CD4-positive, CD25-positive, alpha-beta regulatory T cell (primary cell): ENCODE data around the gene CKLF. TPM values are rescaled to one million over a fixed set of nuclear protein-coding genes. Genes with fewer than 3 reads are reported as not detected.

Experiments used
- ATAC-seq, 2 donors: fragments of 150-1000 bp; cut with Tn5 transposase; one replicate each; pipeline ENCODE4 v1.10.0; 2021; ENCODE audit warnings: low read depth in 2 of 2, moderate number of reproducible peaks in 2 of 2, moderate library complexity in 1 of 2
- DNase-seq, 3 donors: peaks; one replicate each; pipeline versions ENCODE4 v3.0.0 to v3.0.0-alpha.2; 2012 to 2022; ENCODE audit warnings: mixed read lengths in 1 of 3
- H3K27ac ChIP-seq: one replicate; pipeline ENCODE4 v1.7.0; 2013; ENCODE audit warnings: mild to moderate bottlenecking, low read length; ENCODE audit not compliant: insufficient read depth, poor library complexity, severe bottlenecking
- H3K27me3 ChIP-seq: one replicate; pipeline ENCODE4 v1.7.0; 2013; ENCODE audit warnings: low read length; ENCODE audit not compliant: control insufficient read depth, insufficient read depth
- H3K36me3 ChIP-seq: one replicate; pipeline ENCODE4 v1.7.0; 2013; ENCODE audit warnings: mild to moderate bottlenecking, low read length, moderate library complexity; ENCODE audit not compliant: control insufficient read depth, insufficient read depth
- H3K4me1 ChIP-seq: 2 replicates; pipeline ENCODE4 v1.7.0; 2013; ENCODE audit warnings: mild to moderate bottlenecking, low read length; ENCODE audit not compliant: insufficient read depth, control insufficient read depth, poor library complexity, severe bottlenecking
- H3K4me3 ChIP-seq: one replicate; pipeline ENCODE4 v1.7.0; 2013; ENCODE audit warnings: low read depth, mild to moderate bottlenecking, low read length, moderate library complexity
- H3K9me3 ChIP-seq, 2 experiments: 1 replicate in 1 of 2; 2 replicates in 1 of 2; pipeline ENCODE4 v1.7.0; 2013; ENCODE audit warnings: low read length in 2 of 2, mild to moderate bottlenecking in 1 of 2, moderate library complexity in 1 of 2; ENCODE audit not compliant: control insufficient read depth in 2 of 2
- H3K27ac Mint-ChIP-seq, 3 donors: one replicate each; pipeline ENCODE4 v1.8.0; 2020 to 2022; ENCODE audit warnings: mild to moderate bottlenecking in 3 of 3, mixed read lengths in 3 of 3, moderate library complexity in 2 of 3
- H3K27me3 Mint-ChIP-seq: one replicate; pipeline ENCODE4 v1.8.0; 2022; ENCODE audit warnings: mild to moderate bottlenecking, mixed read lengths
- H3K36me3 Mint-ChIP-seq: one replicate; pipeline ENCODE4 v1.8.0; 2020; ENCODE audit warnings: mixed read lengths
- H3K4me1 Mint-ChIP-seq, 4 donors: one replicate each; pipeline ENCODE4 v1.8.0; 2020 to 2022; ENCODE audit warnings: mixed read lengths in 4 of 4, mild to moderate bottlenecking in 1 of 4
- H3K4me3 Mint-ChIP-seq, 4 donors: one replicate each; pipeline ENCODE4 v1.8.0; 2020 to 2022; ENCODE audit warnings: mild to moderate bottlenecking in 4 of 4, mixed read lengths in 4 of 4, moderate library complexity in 3 of 4
- H3K9me3 Mint-ChIP-seq, 7 donors: one replicate each; pipeline ENCODE4 v1.8.0; 2020 to 2022; ENCODE audit warnings: mixed read lengths in 7 of 7, mild to moderate bottlenecking in 3 of 7, moderate library complexity in 2 of 7
- polyA plus RNA-seq, 4 donors: library from polyadenylated mRNA; unstranded; fragments of 300-500 nt; fragmentation: Illumina TruSeq; gene quantifications; one replicate each; pipeline ENCODE4 v1.2.3, GENCODE V29; 2021
- total RNA-seq: library from RNA; stranded (reverse); gene quantifications from one replicate; pipeline ENCODE4 v1.2.3, GENCODE V29; 2022

The CKLF gene
- total and polyA plus RNA-seq, 5 donors from 2014 or later: 48.2 to 242 (median 161) TPM

DNA sequence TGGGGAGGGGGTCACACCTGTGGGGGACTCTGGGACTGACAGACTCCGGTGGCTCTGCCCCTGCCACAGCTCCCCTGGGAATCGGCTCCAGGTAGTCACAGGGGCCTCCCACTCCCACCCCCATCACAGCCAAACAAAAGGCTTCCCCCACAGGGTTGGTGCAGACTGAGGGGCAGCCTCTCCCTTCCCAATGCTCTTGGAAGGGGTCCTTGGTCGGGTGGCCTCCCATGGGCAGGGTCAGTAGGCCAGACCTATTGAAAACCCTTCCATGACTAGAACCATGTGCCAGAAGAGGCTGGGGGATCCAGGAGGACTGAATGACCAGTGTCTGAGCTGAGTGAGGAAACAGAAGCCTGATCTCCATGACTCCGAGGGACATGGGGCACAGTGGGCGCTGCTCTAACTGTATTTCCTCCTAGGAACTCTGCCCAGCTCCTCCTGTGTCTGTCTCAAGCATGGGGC is 31.1 kb upstream of the CKLF start:
- H3K27ac Mint-ChIP-seq: peak overlapping the region; percentile 88 to 93 (median 91)
- no peaks in the 10 kb centered on the region for H3K27me3 Mint-ChIP-seq
- peaks cover 86% of the 10 kb centered on the region for H3K4me1 ChIP-seq
- no peak for DNase-seq
- no peaks in the 10 kb centered on the region for H3K9me3 Mint-ChIP-seq
- peak overlapping the region; percentile 73 for H3K27ac ChIP-seq
- H3K27me3 ChIP-seq: no peaks in the 10 kb centered on the region
- no peaks in the 10 kb centered on the region for H3K36me3 Mint-ChIP-seq
- H3K4me3 Mint-ChIP-seq: peak overlapping the region; percentile 73 to 88 (median 84)
- no peaks in the 10 kb centered on the region for H3K36me3 ChIP-seq
- no peaks in the 10 kb centered on the region for H3K9me3 ChIP-seq
- H3K4me3 ChIP-seq: peak overlapping the region; percentile 45
- peaks cover 5 to 98% (median 69%) of the 10 kb centered on the region in 4 donors for H3K4me1 Mint-ChIP-seq
- ATAC-seq: no peak

DNA sequence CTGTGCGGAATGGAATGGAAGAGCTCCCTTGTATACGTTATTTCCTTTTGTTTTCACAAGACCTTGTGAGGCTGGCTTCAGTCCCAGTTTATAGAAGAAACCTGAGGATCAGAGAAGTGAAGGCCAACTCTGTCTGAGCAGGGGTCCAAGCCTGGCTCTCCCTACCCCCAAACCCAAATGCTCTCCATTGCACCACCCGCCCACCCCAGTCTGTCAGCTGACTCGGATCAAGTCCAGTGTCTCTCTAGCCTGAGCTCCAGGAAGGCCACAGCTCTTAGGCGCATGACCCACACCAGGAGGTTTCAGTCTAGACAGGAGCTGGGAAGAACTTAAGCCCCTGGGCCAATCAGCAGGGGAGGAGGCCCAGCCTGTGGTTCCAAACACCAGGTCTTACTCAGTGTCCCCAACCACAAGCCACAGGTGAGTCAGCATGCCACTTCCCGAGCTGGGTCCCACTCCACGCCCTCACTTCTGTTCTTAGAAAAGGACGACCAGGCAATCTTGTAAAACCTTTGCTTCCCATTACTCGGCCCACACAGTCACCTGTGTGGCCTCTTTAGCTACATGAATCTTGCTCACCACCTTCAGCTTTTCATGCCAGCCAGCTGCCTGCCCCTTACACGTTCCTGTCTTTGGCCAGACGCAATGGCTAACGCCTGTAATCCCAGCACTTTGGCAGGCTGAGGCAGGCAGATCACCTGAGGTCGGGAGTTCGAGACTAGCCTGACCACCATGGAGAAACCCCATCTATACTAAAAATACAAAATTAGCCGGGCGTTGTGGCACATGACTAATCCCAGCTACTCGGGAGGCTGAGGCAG is 30.2 kb upstream of the CKLF start:
- H3K9me3 ChIP-seq: no peaks in the 10 kb centered on the region
- no peaks in the 10 kb centered on the region for H3K27me3 ChIP-seq
- Mint-ChIP-seq H3K27ac (peak overlapping the region; percentile 88 to 93 (median 91)), H3K36me3 (no peaks in the 10 kb centered on the region), H3K27me3 (no peaks in the 10 kb centered on the region), H3K9me3 (no peaks in the 10 kb centered on the region), H3K4me1 (peaks cover 5 to 96% (median 62%) of the 10 kb centered on the region in 4 donors), H3K4me3 (peak overlapping the region; percentile 73 to 88 (median 84))
- DNase-seq: peak; percentile 54 to 94 (median 63)
- peak overlapping the region; percentile 45 for H3K4me3 ChIP-seq
- no peaks in the 10 kb centered on the region for H3K36me3 ChIP-seq
- H3K27ac ChIP-seq: peak overlapping the region; percentile 73
- H3K4me1 ChIP-seq: peaks cover 77% of the 10 kb centered on the region
- ATAC-seq: peak; percentile 83

DNA sequence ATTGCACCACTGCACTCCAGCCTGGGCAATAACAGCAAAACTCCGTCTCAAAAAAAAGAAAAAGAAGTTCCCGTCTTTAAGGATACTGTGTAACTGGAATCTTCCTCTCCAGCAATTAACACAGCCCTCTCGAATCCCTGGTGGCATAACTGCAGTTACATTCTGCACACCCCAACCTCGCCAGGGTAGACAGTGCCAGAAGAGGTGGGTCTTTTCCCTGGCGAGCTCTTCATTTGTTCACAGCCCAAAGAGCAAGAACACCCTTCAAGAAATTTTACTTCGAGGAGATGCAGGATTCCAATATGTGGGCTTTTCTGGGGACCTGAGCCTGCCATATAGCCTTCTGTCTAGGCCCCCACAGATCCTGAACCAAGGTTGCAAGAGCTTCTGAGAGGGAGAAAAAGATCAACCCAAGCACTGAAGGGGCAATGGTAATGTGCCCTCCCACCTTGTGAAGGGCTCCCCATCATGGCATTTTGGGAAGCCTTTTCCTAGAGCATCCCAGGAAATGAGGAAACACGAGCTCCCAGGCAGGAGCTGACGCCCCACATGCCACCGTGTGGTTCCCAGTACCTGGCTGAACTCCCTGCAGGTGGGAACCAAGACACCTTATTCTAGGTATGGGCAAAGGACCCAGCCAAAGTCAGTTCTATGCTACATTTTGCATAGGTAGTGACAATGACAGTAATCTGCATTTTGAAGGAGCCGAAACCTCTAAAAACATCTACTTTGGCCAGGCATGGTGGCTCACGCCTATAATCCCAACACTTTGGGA is 29.4 kb upstream of the CKLF start:
- DNase-seq: no peak
- peaks cover 5 to 94% (median 59%) of the 10 kb centered on the region in 4 donors for H3K4me1 Mint-ChIP-seq
- ATAC-seq: no peak
- peak overlapping the region; percentile 73 for H3K27ac ChIP-seq
- peaks cover 71% of the 10 kb centered on the region for H3K4me1 ChIP-seq
- no peaks in the 10 kb centered on the region for H3K36me3 Mint-ChIP-seq
- no peaks in the 10 kb centered on the region for H3K27me3 ChIP-seq
- peak overlapping the region; percentile 88 to 93 (median 91) for H3K27ac Mint-ChIP-seq
- no peaks in the 10 kb centered on the region for H3K9me3 ChIP-seq
- peak overlapping the region; percentile 45 for H3K4me3 ChIP-seq
- H3K4me3 Mint-ChIP-seq: peak overlapping the region; percentile 81 to 89 (median 87)
- no peaks in the 10 kb centered on the region for H3K9me3 Mint-ChIP-seq
- H3K36me3 ChIP-seq: no peaks in the 10 kb centered on the region
- H3K27me3 Mint-ChIP-seq: no peaks in the 10 kb centered on the region

DNA sequence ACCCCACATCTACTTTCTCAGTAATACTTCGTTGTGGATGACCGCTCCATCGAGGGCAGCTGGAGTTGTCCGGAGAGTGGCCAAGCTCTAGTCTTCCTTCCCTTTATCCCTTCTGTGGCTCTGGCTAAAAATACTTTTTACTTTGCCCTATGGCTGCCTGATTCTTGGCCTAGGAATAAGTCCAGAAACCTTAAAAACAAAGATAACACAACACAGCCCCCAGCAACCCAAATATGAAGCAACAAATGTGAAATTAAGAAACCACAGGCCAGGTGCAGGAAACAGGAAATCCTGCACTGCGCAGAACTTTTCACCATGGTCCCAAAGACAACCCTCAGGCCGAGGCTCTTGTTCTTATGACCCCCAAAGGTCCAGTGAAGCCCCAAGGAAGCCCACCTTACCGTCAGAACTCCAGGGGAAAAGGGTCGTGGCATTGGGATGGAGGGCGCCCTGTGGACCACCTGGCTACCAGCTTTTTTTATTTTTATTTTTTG is 28.5 kb upstream of the CKLF start:
- peak overlapping the region; percentile 71 for H3K4me3 ChIP-seq
- H3K27ac ChIP-seq: peak overlapping the region; percentile 73

DNA sequence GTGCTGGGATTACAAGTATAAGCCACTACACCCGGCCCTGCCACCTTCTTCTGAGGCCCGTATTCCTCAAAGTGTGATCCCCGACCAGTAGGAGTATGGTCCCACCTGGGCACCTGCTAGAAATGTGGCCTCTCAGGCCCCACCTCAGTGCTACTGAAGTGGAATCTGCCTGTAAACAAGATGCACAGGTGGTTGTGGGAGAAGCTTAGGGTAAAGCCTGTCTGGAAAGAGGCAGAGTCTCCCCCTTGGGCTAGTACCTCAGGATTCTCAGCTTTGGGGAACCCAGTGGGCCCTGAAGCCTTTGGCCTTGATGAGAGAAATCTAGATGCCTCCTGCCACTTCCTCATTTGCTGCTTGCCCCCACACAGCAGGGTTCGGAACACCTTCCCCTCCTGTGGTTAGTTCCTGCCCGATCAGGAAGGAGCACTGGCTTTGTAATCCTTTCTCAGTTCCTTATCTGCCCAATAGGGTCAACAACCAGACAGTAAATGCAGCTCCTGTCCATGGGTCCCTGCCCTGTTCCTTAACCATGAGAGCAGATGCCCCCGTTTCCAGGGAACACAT is 27.7 kb upstream of the CKLF start:
- peak in 2 of 3 donors; percentile 13 to 40 for DNase-seq
- Mint-ChIP-seq H3K9me3 (no peaks in the 10 kb centered on the region), H3K4me3 (peak overlapping the region; percentile 8 to 84 (median 52)), H3K4me1 (peaks cover 5 to 90% (median 57%) of the 10 kb centered on the region in 4 donors), H3K27ac (peak overlapping the region; percentile 85 to 93 (median 90)), H3K36me3 (peaks cover 2% of the 10 kb centered on the region), H3K27me3 (no peaks in the 10 kb centered on the region)
- H3K27me3 ChIP-seq: no peaks in the 10 kb centered on the region
- peak overlapping the region; percentile 19 for H3K4me3 ChIP-seq
- no peaks in the 10 kb centered on the region for H3K9me3 ChIP-seq
- ATAC-seq: no peak
- peak overlapping the region; percentile 73 for H3K27ac ChIP-seq
- H3K36me3 ChIP-seq: no peaks in the 10 kb centered on the region
- peaks cover 63% of the 10 kb centered on the region for H3K4me1 ChIP-seq

More for the DNA sequence above, 28.5 kb upstream of the CKLF start:
- Histone ChIP-seq H3K36me3 (no peaks in the 10 kb centered on the region), H3K9me3 (no peaks in the 10 kb centered on the region), H3K4me1 (peaks cover 68% of the 10 kb centered on the region), H3K27me3 (no peaks in the 10 kb centered on the region)
- peak; percentile 14 to 86 (median 70) for DNase-seq
- ATAC-seq: peak; percentile 42 to 60
- Mint-ChIP-seq H3K9me3 (no peaks in the 10 kb centered on the region), H3K4me1 (peaks cover 5 to 93% (median 58%) of the 10 kb centered on the region in 4 donors), H3K27ac (peak overlapping the region; percentile 88 to 93 (median 91)), H3K36me3 (no peaks in the 10 kb centered on the region), H3K27me3 (no peaks in the 10 kb centered on the region), H3K4me3 (peak overlapping the region; percentile 81 to 89 (median 85))

DNA sequence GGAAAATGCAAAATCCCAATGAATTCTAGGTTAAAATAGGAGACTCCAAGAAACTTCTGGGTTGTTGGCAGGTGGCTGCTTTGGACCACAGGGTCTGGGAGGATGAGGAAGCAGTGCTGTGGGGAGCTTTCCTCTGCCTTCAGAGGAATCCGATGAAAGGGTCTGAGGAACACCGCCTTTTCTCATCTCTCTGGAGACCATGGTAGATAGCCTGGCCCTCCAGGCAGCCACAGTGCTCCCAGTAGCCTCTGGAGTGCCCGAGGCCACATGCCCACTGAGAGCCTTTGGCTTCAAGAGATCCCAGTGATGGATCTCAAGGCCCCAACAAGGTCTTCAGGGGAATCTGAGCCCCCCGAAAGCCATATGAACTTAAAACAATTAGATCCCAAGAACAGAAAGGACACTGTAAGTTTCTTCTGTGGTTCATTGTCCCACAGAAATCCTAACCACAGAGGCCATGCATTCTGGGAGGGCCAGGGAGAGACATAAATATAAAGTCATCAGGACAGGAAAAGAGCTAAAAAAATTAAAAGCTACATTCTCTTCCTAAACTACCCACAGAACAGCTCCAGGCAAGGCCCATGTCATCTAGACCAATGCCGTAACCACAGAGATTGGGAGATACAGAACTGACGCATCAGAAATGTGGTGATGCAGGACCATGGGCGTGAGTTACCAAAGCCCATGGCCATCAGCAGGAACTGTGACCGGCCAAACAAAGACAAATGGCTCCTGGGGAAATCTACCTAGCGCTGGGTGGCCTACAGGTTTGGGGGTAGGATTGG is 26.8 kb upstream of the CKLF start:
- Mint-ChIP-seq H3K9me3 (no peaks in the 10 kb centered on the region), H3K27ac (peak overlapping the region; percentile 89 to 93 (median 90)), H3K27me3 (no peaks in the 10 kb centered on the region), H3K4me1 (peaks cover 5 to 84% (median 53%) of the 10 kb centered on the region in 4 donors), H3K4me3 (peak overlapping the region in 1 of 4 donors; percentile 4), H3K36me3 (peaks cover 4% of the 10 kb centered on the region)
- peak overlapping the region; percentile 73 for H3K27ac ChIP-seq
- H3K4me1 ChIP-seq: peaks cover 54% of the 10 kb centered on the region
- no peaks in the 10 kb centered on the region for H3K9me3 ChIP-seq
- DNase-seq (no peak), ATAC-seq (no peak)
- no peaks in the 10 kb centered on the region for H3K27me3 ChIP-seq
- H3K4me3 ChIP-seq: no peak overlapping the region
- H3K36me3 ChIP-seq: no peaks in the 10 kb centered on the region

DNA sequence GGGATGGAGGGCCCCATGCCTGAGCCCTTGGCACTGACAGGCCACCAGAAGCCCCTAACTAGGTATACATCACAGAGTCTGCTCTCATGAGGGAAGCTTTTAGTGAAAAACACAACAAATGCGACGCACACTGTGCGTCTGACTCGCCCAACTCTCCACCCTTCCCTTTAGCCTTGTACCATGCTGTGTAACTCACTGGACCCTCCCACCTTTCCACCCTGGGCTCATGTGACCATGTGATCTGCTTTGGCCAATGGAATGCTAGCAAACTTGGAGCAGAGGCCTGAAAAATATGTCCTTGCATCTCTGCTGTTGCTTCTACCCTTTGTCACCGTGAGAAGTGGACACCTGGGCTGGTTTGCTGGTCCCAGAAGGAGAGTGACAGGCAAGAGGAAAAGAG is 24.1 kb upstream of the CKLF start:
- Mint-ChIP-seq H3K27ac (peak overlapping the region in 2 of 3 donors; percentile 63 to 93), H3K9me3 (no peaks in the 10 kb centered on the region), H3K4me1 (peaks cover 5 to 57% (median 31%) of the 10 kb centered on the region in 4 donors), H3K36me3 (peaks cover 4% of the 10 kb centered on the region), H3K27me3 (no peaks in the 10 kb centered on the region), H3K4me3 (no peak overlapping the region)
- ATAC-seq (no peak), DNase-seq (no peak)
- Histone ChIP-seq H3K4me3 (no peak overlapping the region), H3K27ac (no peak overlapping the region), H3K4me1 (peaks cover 27% of the 10 kb centered on the region), H3K9me3 (no peaks in the 10 kb centered on the region), H3K36me3 (no peaks in the 10 kb centered on the region), H3K27me3 (no peaks in the 10 kb centered on the region)
